Epithelial cell of prostate (primary cell): Measurements from ENCODE around the gene NPHP3.
"Not testable (repeated sequence)": the region's sequence is repeated elsewhere in the genome, so short reads cannot be mapped to it uniquely, and the experiment has no call there.

Experiments
- DNase-seq: peaks from one replicate; pipeline ENCODE4 v3.0.0-alpha.2; 2011; ENCODE audit warnings: low read depth, low spot score
- H3K27ac ChIP-seq: fragments of 450-650 bp; 2 replicates; pipeline ENCODE4 v1.5.1; 2017; ENCODE audit warnings: mild to moderate bottlenecking

NPHP3 gene

GRCh38 chr3:132722165-132723023, at the start of gene NPHP3:
Gene NPHP3 (minus strand): TSS chr3:132722409. CDS start chr3:132722355, 54 bp downstream.
- H3K27ac ChIP-seq: peak within 1 kb of the TSS; percentile 82
- DNase-seq: peak; percentile 73

DNA sequence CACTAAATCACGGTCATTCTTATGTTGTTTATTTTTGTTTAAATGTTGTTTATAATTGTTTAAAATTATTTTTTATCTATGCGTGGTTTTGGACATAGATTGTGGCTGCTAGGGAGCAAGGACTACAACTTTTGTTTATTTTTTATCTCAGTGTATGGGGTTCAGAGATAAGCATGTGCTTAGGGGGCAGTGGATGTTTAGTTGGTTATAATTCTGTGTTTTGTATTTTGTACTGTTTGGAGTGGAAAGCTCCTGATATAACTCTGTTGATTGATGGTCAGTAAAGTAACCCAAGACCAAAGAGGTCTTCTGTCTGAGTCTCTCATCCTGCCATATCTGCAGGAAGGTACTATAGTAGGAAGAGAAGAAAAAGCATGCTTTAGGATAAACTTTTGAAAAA, 36.5 kb upstream of the NPHP3 start:
- DNase-seq: no peak
- no peak overlapping the region for H3K27ac ChIP-seq

DNA sequence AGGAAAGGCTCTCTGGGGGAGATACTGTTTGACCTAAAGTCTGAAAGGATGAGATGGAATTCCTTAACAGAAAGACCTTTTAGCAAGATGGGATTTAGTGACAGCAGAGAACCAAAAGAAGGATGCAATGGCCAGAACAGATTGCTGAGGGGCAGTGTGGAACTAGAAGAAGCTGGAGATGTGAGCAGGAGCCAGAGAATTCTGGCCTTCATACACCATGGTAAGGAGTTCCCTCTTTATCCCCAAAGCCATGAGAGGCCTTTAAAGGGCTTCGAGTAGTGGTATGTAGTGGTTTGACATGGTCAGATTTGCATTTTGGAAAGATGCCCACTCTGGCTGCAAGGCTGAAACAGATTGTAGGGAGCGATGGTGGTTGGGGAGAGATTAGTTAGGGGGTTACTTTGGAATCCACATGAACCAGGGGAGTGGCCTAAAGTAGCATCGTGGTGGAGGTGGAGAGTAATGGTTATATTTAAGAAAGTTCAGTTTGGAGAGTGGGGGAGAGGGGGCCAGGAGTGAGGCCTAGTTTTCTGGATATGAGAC, 34.0 kb upstream of the NPHP3 start:
- no peak overlapping the region for H3K27ac ChIP-seq
- DNase-seq: no peak

DNA sequence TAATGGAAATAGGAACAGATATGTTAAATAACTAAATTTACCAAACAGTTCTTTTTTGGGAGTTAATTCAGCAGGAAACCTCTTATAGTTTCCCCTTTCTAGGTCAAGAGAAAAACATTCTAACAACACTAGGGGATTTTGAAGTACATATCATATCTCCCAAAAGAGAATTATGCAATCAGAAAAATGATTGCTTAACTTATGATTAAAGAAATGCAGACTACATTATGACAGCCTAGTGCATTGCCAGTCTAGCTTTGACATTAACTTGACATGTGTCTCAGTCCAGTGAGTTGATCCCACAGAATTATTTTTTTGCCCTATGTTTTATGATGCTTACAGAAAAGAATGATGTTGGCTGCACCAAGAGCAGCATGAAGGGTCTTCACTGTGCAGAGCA, 31.7 kb upstream of the NPHP3 start:
- H3K27ac ChIP-seq: no peak overlapping the region
- no peak for DNase-seq

DNA sequence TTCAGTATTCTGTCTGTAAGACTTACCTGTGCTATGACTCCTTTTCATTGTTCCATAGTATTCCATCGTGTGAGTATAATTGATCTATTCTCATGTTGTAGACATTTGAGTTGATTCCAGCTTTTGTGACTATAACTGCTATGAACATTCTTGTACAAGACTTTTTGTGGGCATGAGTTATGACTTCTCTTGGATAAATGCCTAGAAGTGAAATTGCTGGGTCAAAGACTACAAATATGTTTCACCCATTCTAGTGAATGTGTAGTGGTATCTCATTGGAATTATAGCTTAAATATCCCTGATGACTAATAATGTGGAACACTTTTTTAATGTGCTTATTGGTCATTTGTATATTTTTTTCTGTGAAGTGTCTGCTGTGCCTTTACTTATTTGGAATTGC, 27.6 kb upstream of the NPHP3 start:
- DNase-seq: no peak
- H3K27ac ChIP-seq: no peak overlapping the region

- DNase-seq, H3K27ac ChIP-seq: not testable (repeated sequence)
These were observed 24.5 kb upstream of the NPHP3 start for GRCh38 chr3:132746720-132747119.

DNA sequence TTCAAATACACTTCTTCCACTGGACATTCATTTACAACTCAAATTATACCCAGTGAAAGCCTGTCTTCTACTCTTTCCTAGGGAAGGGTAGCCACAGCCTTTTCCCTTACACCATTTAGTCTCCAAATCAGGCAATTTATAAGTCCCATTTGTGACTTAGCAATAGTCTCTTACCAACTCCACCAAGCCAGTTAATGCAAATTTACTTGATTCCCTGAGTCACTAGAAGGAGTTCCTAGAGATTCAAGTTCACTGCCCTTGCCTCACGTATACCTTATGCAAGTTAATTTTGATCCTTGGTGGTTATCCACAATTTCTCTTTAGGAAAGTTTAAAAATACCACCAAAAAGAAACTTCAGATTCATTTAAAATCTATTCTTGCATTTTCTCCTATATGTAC, 16.1 kb upstream of the NPHP3 start:
- H3K27ac ChIP-seq: no peak overlapping the region
- no peak for DNase-seq

DNA sequence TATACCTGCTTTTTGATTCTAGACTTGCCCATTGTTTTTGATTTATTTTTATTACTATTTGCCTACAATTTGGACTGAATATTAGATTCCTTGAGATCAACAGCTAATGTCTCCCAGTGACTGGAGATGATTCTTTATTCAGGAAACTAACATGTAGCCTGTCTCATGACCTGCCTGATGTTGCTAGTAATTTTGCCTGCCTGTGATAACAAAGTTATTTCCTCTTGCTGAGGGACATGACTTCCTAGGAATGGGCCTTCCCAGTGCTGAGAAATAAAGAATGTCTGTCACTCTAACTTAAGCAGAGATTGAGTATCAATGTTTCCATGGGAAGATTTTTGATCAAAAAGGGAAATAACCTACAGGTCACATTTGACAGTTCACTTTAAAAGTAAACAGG, 13.4 kb upstream of the NPHP3 start:
- no peak for DNase-seq
- no peak overlapping the region for H3K27ac ChIP-seq

DNA sequence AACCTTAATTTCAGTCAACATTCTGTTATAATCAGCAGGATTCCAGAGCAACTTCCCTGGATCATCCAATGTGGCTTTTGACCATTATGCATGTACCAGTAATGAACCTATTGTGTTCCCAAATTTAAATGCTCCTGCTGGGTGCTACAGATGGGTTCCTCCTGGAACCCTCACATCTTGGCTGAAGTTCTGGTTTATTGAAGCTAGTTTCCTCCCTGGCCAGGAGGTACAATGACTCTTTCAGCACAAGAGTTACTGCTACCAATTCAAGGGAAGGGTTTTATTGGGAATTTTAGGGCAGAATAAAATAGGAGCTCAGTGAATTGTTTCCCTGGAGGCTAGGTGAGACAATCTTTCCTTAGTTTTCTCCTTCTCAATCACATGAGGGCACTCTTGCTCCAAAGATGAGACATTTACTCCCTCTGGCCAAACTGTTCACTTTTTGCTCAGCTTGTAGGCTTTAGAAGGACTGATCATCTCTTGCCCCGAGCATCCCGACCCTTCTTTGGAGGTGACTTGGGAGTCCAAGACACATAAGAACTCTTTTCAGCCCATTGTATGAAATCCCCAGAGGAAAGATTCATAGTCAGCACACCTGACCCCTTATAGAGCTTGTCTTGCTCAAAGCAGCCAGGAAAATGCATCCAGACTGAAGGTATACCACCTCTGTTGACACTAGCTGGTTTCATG, 8.8 kb upstream of the NPHP3 start:
- no peak overlapping the region for H3K27ac ChIP-seq
- DNase-seq: no peak

- DNase-seq: no peak
These were observed 4.2 kb upstream of the NPHP3 start for GRCh38 chr3:132726341-132726823.

GRCh38 chr3:132723024-132723950, 1.1 kb upstream of the NPHP3 start:
- DNase-seq: no peak
- peak overlapping the region; percentile 73 for H3K27ac ChIP-seq

More at GRCh38 chr3:132726341-132726823, 4.2 kb upstream of the NPHP3 start:
- H3K27ac ChIP-seq: no peak overlapping the region

- peak overlapping the region; percentile 82 for H3K27ac ChIP-seq
- DNase-seq: no peak
These were observed 587 bp downstream of the NPHP3 start for GRCh38 chr3:132721479-132722164.

GRCh38 chr3:132720228-132720627, 2.0 kb downstream of the NPHP3 start:
- DNase-seq: no peak
- no peak overlapping the region for H3K27ac ChIP-seq

DNA sequence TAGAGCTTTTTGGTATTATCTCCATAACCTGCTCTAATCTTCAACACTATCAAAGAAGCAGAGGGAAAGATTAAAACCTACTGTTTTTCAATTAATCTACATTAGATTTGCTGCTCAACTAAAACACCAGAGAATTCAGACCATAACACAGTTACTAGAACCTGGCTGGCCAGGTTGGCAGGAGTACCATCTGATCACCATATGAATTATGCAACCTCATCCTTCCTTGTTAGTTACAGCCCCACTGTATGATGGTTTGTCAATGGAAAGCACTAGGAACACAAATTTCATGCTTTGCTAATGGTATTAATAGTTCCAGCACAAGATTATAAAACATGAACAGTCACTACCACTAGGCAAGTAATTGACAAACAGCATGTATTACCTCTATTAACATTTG, 5.8 kb downstream of the NPHP3 start:
- DNase-seq: no peak
- no peak overlapping the region for H3K27ac ChIP-seq

- no peak for DNase-seq
These were observed 8.1 kb downstream of the NPHP3 start for GRCh38 chr3:132713977-132714727.

DNA sequence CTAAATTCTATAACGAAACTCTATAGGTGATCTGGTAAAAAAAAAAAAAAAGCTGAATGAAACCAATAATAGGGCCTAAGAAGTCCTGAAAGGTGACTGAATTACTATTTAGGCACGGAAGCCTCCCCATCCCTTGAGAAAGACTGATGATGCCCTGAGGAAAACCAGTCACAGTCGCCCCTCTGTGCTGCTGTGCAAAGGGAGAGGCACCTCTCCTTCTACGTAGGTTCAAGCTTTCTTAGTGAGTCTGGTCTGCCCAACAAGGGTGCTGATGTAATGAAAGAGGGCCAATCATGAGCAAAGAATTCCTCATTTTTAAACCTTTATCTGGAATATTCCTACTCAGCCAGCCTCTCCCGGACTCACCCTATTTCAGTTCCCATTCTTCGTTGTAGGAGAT, 11.9 kb downstream of the NPHP3 start:
- no peak overlapping the region for H3K27ac ChIP-seq
- DNase-seq: no peak

More at GRCh38 chr3:132713977-132714727, 8.1 kb downstream of the NPHP3 start:
- H3K27ac ChIP-seq: no peak overlapping the region

DNA sequence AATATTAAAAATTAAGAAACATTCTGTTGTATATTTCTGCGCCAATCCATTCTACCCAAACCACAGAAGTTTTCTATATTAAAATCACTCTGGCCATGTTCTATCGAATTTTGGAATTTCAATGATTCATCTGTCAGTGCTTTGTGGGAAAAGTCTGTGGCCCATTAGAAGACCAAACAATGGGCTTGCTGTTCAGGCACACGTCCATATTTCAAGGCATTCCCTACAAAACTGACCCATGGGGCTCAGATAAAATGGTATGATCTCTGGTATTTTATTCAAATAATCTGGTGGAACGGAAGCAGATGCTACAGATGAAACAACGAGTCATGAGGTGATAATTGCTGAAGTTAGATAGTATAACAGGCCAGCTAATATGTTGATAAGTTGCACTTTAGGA, 12.4 kb downstream of the NPHP3 start:
- no peak overlapping the region for H3K27ac ChIP-seq
- no peak for DNase-seq

DNA sequence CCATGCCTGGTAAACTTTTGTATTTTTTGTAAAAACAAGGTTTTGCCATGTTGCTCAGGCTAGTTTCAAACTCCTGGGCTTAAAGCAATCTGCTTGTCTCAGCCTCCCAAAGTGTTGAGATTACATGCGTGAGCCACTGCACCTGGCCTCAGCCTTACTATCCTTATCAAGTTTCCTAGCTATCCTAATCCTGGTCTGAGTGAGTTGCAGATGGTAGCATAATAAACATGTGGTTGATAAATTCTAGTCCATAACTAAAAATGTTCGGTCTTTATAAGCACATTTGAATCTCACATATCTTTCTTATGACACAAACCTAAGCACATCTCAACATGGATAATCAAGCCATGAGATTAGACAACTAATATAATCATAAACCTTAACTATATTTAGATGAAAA, 18.5 kb downstream of the NPHP3 start:
- H3K27ac ChIP-seq: no peak overlapping the region
- no peak for DNase-seq

GRCh38 chr3:132695422-132695821, 26.8 kb downstream of the NPHP3 start:
- DNase-seq: no peak
- no peak overlapping the region for H3K27ac ChIP-seq
